Activated CD4-positive, alpha-beta T cell treated with anti-CD3 and anti-CD28 coated beads for 24 hours (primary cell): ENCODE data around the gene MTNR1B.

Experiments
- DNase-seq, 2 donors: peaks; one replicate each; pipeline ENCODE4 v3.0.0-alpha.2; 2020; ENCODE audit warnings: low read depth in 2 of 2

Gene MTNR1B

GRCh38 chr11:92978271-92979111, 9.0 kb downstream of the MTNR1B start:
- no peak for DNase-seq

GRCh38 chr11:92979176-92979575, 9.7 kb downstream of the MTNR1B start:
- no peak for DNase-seq

GRCh38 chr11:92980312-92980711, 10.9 kb downstream of the MTNR1B start:
- DNase-seq: no peak

- no peak for DNase-seq
These were observed 12.1 kb downstream of the MTNR1B start for GRCh38 chr11:92981508-92982043.

GRCh38 chr11:92986585-92986984, 17.1 kb downstream of the MTNR1B start:
- no peak for DNase-seq

- no peak for DNase-seq
These were observed 23.6 kb downstream of the MTNR1B start for GRCh38 chr11:92993004-92993403.

GRCh38 chr11:93000511-93001476, 31.3 kb downstream of the MTNR1B start:
- no peak for DNase-seq

- DNase-seq: no peak
These were observed 32.4 kb downstream of the MTNR1B start for GRCh38 chr11:93001806-93002205.

GRCh38 chr11:93002380-93002779, 32.9 kb downstream of the MTNR1B start:
- no peak for DNase-seq

GRCh38 chr11:93005239-93005638, 35.8 kb downstream of the MTNR1B start:
- DNase-seq: no peak

GRCh38 chr11:93013646-93014045, 44.2 kb downstream of the MTNR1B start:
- no peak for DNase-seq

- DNase-seq: no peak
These were observed 47.1 kb downstream of the MTNR1B start for GRCh38 chr11:93016595-93016994.

GRCh38 chr11:93017821-93018690, 48.6 kb downstream of the MTNR1B start:
- DNase-seq: no peak

GRCh38 chr11:93020248-93021046, 51.0 kb downstream of the MTNR1B start:
- no peak for DNase-seq

- DNase-seq: no peak
These were observed 54.9 kb downstream of the MTNR1B start for GRCh38 chr11:93024369-93024768.

GRCh38 chr11:93025558-93026255, 56.3 kb downstream of the MTNR1B start:
- DNase-seq: no peak

GRCh38 chr11:93028960-93029522, 59.6 kb downstream of the MTNR1B start:
- no peak for DNase-seq

GRCh38 chr11:93031386-93031785, 61.9 kb downstream of the MTNR1B start:
- no peak for DNase-seq
